ENCODE data around the gene SLC22A23. TPM values are rescaled to one million over a fixed set of nuclear protein-coding genes. Genes with fewer than 3 reads are reported as not detected.

Gene SLC22A23
- total and polyA plus RNA-seq, 2 experiments from 2014 or later = 6.1 to 38.3 TPM

DNA sequence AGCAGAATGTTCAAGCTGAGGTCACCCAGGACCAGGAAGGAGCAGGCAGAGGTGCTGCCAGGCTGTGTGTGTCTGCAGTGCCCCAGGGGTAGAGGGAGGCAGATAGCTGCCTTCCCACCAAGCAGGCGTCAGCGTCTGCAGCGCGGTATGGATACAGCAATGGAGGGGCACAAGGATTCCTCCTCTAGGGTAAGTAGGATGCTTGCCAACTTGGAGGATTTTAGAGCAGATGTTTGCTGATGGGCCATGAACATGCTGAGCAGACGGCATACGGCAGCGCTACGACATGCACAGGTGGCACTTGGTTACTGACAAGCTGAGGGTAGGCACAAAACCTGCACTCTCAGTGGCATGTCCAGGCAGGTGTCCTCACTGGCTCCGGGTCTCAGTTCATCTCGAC lies 150.0 kb downstream of the SLC22A23 start (continued):
- TF ChIP-seq, protein P1, sequence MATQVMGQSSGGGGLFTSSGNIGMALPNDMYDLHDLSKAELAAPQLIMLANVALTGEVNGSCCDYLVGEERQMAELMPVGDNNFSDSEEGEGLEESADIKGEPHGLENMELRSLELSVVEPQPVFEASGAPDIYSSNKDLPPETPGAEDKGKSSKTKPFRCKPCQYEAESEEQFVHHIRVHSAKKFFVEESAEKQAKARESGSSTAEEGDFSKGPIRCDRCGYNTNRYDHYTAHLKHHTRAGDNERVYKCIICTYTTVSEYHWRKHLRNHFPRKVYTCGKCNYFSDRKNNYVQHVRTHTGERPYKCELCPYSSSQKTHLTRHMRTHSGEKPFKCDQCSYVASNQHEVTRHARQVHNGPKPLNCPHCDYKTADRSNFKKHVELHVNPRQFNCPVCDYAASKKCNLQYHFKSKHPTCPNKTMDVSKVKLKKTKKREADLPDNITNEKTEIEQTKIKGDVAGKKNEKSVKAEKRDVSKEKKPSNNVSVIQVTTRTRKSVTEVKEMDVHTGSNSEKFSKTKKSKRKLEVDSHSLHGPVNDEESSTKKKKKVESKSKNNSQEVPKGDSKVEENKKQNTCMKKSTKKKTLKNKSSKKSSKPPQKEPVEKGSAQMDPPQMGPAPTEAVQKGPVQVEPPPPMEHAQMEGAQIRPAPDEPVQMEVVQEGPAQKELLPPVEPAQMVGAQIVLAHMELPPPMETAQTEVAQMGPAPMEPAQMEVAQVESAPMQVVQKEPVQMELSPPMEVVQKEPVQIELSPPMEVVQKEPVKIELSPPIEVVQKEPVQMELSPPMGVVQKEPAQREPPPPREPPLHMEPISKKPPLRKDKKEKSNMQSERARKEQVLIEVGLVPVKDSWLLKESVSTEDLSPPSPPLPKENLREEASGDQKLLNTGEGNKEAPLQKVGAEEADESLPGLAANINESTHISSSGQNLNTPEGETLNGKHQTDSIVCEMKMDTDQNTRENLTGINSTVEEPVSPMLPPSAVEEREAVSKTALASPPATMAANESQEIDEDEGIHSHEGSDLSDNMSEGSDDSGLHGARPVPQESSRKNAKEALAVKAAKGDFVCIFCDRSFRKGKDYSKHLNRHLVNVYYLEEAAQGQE (IDR thresholded peaks at IDR 0.05; ENCODE audit: unreplicated experiment) = no peak
- no peak for TF ChIP-seq ZNF331 (CRISPR knock-in tag; IDR thresholded peaks at IDR 0.05; ENCODE audit: low read depth)
- no peak for TF ChIP-seq ZNF114 (CRISPR knock-in tag; IDR thresholded peaks at IDR 0.05)
- no peak for TF ChIP-seq CREB1 (CRISPR knock-in tag; IDR thresholded peaks at IDR 0.05; ENCODE audit: low read depth)
- no peak for TF ChIP-seq JUNB (IDR thresholded peaks at IDR 0.05; ENCODE audit: unreplicated experiment)
- TF ChIP-seq, protein P2, sequence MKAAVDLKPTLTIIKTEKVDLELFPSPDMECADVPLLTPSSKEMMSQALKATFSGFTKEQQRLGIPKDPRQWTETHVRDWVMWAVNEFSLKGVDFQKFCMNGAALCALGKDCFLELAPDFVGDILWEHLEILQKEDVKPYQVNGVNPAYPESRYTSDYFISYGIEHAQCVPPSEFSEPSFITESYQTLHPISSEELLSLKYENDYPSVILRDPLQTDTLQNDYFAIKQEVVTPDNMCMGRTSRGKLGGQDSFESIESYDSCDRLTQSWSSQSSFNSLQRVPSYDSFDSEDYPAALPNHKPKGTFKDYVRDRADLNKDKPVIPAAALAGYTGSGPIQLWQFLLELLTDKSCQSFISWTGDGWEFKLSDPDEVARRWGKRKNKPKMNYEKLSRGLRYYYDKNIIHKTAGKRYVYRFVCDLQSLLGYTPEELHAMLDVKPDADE (IDR thresholded peaks at IDR 0.05) = no peak
- TF ChIP-seq EZH2 (IDR thresholded peaks at IDR 0.05; ENCODE audit: low read depth, unreplicated experiment) = no peak
- TF ChIP-seq NANOG (IDR thresholded peaks at IDR 0.05; ENCODE audit: borderline replicate concordance) = no peak

DNA sequence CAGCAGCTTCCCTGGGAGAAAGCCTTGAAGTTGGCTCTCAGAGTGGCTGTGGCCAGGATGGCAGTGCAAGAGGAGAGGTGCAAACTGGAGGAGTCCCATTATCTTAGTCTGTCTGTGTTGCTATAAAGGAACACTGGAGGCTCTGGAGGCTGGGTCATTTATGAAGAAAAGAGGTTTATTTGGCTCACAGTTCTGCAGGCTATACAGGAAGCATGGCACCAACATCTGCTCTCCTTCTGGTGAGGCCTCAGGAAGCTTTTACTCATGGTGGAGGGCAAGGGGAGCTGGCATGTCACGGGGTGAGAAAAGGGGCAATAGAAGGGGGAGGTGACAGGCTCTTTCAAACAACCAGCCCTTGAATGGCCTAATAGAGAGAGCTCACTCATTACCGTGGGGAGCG lies 151.0 kb downstream of the SLC22A23 start:
- no peak for TF ChIP-seq CREB1 (CRISPR knock-in tag; IDR thresholded peaks at IDR 0.05; ENCODE audit: low read depth)
- TF ChIP-seq, protein P1 (IDR thresholded peaks at IDR 0.05; ENCODE audit: unreplicated experiment) = no peak
- TF ChIP-seq POLR2AphosphoS5 (IDR thresholded peaks at IDR 0.05; ENCODE audit: low read depth) = no peak
- no peak for TF ChIP-seq EZH2 (IDR thresholded peaks at IDR 0.05; ENCODE audit: low read depth, unreplicated experiment)
- Histone ChIP-seq H3K9me2 (ENCODE audit: insufficient read depth) (no peaks in the 10 kb centered on the region; the same call in 1 of the 2 replicates), H3K36me3 (ENCODE audit: insufficient read depth) (peaks cover 4% of the 10 kb centered on the region; the same call in 1 of the 2 replicates), H3K27ac (ENCODE audit: low read depth) (no peak overlapping the region), H3K79me2 (replicated peaks; ENCODE audit: insufficient read depth) (no peaks in the 10 kb centered on the region), H3F3A (replicated peaks; ENCODE audit: low read depth) (no peaks in the 10 kb centered on the region), H3K4me2 (no peak overlapping the region), H3K4me3 (no peak overlapping the region), H2AFZ (no peak overlapping the region), H3K27me3 (ENCODE audit: insufficient read depth) (no peaks in the 10 kb centered on the region), H4K20me1 (replicated peaks; ENCODE audit: insufficient read depth) (no peaks in the 10 kb centered on the region; the same call in 1 of the 2 replicates), H3K4me1 (ENCODE audit: insufficient read depth) (no peaks in the 10 kb centered on the region)
- Mint-ChIP-seq H3K27me3 (ENCODE audit: insufficient read depth, low read depth, poor library complexity) (peaks cover 13% of the 10 kb centered on the region), H3K27ac (no peak overlapping the region), H3K4me1 (peaks cover 11% of the 10 kb centered on the region), H3K36me3 (ENCODE audit: low read depth) (peaks cover 43% of the 10 kb centered on the region), H3K4me3 (no peak overlapping the region), H3K9me3 (peaks cover 3% of the 10 kb centered on the region; the same call in 1 of the 3 replicates)
- ATAC-seq = no peak
- DNase-seq (ENCODE audit: low spot score) = no peak
